Measurements from ENCODE around the gene C4orf50.

- TF ChIP-seq CTCF (IDR thresholded peaks at IDR 0.05; ENCODE audit: insufficient read depth, low read length, poor library complexity, severe bottlenecking) (no peak), EZH2phosphoT487 (conservative IDR thresholded peaks at IDR 0.05; ENCODE audit: low read length) (no peak)
Observed at GRCh38 chr4:6065166-6065565, 46.9 kb upstream of the C4orf50 start.

All from SU-DHL-6 (cell line).